Kidney (tissue), 14 donors: ENCODE data around the gene GREB1. TPM values are rescaled to one million over a fixed set of nuclear protein-coding genes. Genes with fewer than 3 reads are reported as not detected.

ENCODE experiments used
- DNase-seq, 5 donors: peaks; one replicate each; pipeline ENCODE4 v3.0.0-alpha.2; 2013 to 2020
- FAIRE-seq: peaks from 2 replicates; lab custom pipeline; 2012; peaks lifted over from hg19 to GRCh38; lab: Jason Lieb, UNC
- H3K27ac ChIP-seq, 2 donors: one replicate each; pipeline ENCODE4 v1.7.0; 2013; ENCODE audit warnings: low read depth in 2 of 2, low read length in 2 of 2, inconsistent platforms in 1 of 2
- H3K27me3 ChIP-seq: one replicate; pipeline ENCODE4 v1.7.1; 2013; ENCODE audit warnings: low read length, inconsistent platforms; ENCODE audit not compliant: control insufficient read depth, insufficient read depth
- H3K36me3 ChIP-seq, 3 donors: one replicate each; pipeline versions ENCODE4 v1.7.0 to v1.7.1; 2013; ENCODE audit warnings: low read length in 3 of 3, control low read depth in 1 of 3, inconsistent platforms in 1 of 3; ENCODE audit not compliant: insufficient read depth in 3 of 3, control insufficient read depth in 2 of 3
- H3K4me1 ChIP-seq, 3 donors: one replicate each; pipeline versions ENCODE4 v1.7.0 to v1.7.1; 2013; ENCODE audit warnings: low read length in 3 of 3, inconsistent platforms in 1 of 3, low read depth in 1 of 3; ENCODE audit not compliant: control insufficient read depth in 2 of 3, insufficient read depth in 2 of 3
- H3K4me3 ChIP-seq, 3 donors: one replicate each; pipeline versions ENCODE4 v1.7.0 to v1.8.1; 2013; ENCODE audit warnings: low read length in 3 of 3, control low read depth in 1 of 3, inconsistent platforms in 1 of 3
- H3K9ac ChIP-seq, 3 donors: one replicate each; pipeline versions ENCODE4 v1.7.0 to v1.7.1; 2013; ENCODE audit warnings: low read length in 3 of 3, control low read depth in 1 of 3, inconsistent platforms in 1 of 3
- H3K9me3 ChIP-seq, 3 donors: one replicate each; pipeline versions ENCODE4 v1.7.0 to v1.7.1; 2013; ENCODE audit warnings: low read length in 3 of 3, control low read depth in 1 of 3, inconsistent platforms in 1 of 3; ENCODE audit not compliant: control insufficient read depth in 2 of 3, insufficient read depth in 1 of 3
- intact Hi-C: fragments of 100-400 bp; cut with DNase I; formaldehyde crosslinking; loops from one replicate; pipeline ENCODE4 v1.11.1; 2022
- polyA plus RNA-seq: library from polyadenylated mRNA; stranded (reverse); fragments of 350-450 nt; fragmentation: Illumina TruSeq; extraction: RNeasy Lipid Tissue Mini Kit (QIAGEN cat#74804); gene quantifications from one replicate; pipeline ENCODE4 v1.2.3, GENCODE V29; 2014; ENCODE audit warnings: low read depth, low replicate concordance; ENCODE audit not compliant: insufficient read depth
- total RNA-seq: library from RNA; stranded (reverse); fragmentation: NEBNext Ultra II Directional; extraction: Animal tissue kit (Norgen Biotek cat#: 25700); gene quantifications from one replicate; pipeline ENCODE4 v1.2.1, GENCODE V29; 2021
- TF ChIP-seq, protein P1 (sequence below): IDR thresholded peaks from 3 replicates; pipeline ENCODE4 v1.5.1; 2012; ENCODE audit warnings: mild to moderate bottlenecking, moderate library complexity, borderline replicate concordance; ENCODE audit not compliant: insufficient read depth; ENCODE audit errors: extremely low read depth
- donor health status: control.
- donor health status: control.
- donor health status: control.
- donor health status: control.
- donor health status: control.
- donor health status: DM: yes; HTN: yes; CAD: no.
- donor health status: Normal renal cell carcinoma (clear cell type).

The GREB1 gene
- total and polyA plus RNA-seq, 2 donors from 2014 or later = 0.98 to 1.8 TPM

DNA sequence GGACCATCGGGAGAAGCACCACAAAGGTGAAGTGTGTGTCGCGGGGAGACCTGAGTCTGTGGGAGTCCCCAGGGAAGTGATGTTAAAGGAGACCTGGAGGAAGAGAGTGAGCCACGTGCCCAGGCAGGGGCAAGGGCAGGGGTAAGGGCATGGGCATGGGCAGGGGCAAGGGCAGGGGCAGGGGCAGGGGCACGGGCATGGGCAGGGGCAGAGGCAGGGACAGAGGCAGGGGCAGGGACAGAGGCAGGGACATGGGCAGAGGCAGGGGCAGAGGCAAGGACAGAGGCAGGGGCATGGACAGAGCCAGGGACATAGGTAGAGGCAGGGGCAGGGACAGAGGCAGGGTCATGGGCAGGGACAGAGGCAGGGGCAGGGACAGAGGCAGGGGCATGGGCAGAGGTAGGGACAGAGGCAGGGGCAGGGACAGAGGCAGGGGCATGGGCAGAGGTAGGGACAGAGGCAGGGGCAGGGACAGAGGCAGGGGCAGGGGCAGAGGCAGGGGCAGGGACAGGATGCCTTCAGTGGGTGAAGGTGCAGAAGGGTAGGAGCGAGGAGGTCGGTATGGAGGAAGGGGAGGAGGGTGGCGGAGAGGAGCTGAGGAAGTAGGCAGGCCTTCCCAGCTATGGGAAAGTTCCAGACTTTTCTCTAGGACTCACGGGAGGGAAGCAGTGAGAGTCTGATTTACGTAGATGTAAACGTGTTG, 102.9 kb downstream of the GREB1 start:
- no peak overlapping the region for H3K4me3 ChIP-seq
- no peak overlapping the region for H3K9ac ChIP-seq
- intact Hi-C loops = no loop called here
- no peaks in the 10 kb centered on the region for H3K36me3 ChIP-seq
- FAIRE-seq (no peak), DNase-seq (no peak)
- H3K4me1 ChIP-seq = no peaks in the 10 kb centered on the region
- H3K27me3 ChIP-seq = no peaks in the 10 kb centered on the region
- no peaks in the 10 kb centered on the region for H3K9me3 ChIP-seq
- TF ChIP-seq, protein P1, sequence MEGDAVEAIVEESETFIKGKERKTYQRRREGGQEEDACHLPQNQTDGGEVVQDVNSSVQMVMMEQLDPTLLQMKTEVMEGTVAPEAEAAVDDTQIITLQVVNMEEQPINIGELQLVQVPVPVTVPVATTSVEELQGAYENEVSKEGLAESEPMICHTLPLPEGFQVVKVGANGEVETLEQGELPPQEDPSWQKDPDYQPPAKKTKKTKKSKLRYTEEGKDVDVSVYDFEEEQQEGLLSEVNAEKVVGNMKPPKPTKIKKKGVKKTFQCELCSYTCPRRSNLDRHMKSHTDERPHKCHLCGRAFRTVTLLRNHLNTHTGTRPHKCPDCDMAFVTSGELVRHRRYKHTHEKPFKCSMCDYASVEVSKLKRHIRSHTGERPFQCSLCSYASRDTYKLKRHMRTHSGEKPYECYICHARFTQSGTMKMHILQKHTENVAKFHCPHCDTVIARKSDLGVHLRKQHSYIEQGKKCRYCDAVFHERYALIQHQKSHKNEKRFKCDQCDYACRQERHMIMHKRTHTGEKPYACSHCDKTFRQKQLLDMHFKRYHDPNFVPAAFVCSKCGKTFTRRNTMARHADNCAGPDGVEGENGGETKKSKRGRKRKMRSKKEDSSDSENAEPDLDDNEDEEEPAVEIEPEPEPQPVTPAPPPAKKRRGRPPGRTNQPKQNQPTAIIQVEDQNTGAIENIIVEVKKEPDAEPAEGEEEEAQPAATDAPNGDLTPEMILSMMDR = no peak
- no peak overlapping the region for H3K27ac ChIP-seq

DNA sequence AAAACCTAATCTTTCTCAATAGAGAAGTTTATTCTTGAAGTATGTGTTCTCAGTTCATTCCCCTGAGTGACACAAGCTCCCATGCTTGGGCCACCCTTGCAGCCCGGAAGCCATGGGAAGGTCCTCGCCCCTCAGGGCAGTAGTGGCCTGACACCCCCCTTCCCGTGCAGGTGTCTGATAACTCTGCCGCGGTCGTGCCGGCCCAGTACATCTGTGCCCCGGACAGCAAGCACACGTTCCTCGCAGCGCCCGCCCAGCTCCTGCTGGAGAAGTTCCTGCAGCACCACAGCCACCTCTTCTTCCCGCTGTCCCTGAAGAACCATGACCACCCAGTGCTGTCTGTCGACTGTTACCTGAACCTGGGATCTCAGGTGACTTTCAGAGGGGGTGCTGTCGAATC, 103.7 kb downstream of the GREB1 start:
- no peaks in the 10 kb centered on the region for H3K27me3 ChIP-seq
- intact Hi-C loops = no loop called here
- FAIRE-seq (no peak), DNase-seq (no peak)
- no peaks in the 10 kb centered on the region for H3K36me3 ChIP-seq
- no peaks in the 10 kb centered on the region for H3K9me3 ChIP-seq
- H3K4me3 ChIP-seq = no peak overlapping the region
- no peaks in the 10 kb centered on the region for H3K4me1 ChIP-seq
- no peak overlapping the region for H3K9ac ChIP-seq
- TF ChIP-seq, protein P1 = no peak
- H3K27ac ChIP-seq = no peak overlapping the region

DNA sequence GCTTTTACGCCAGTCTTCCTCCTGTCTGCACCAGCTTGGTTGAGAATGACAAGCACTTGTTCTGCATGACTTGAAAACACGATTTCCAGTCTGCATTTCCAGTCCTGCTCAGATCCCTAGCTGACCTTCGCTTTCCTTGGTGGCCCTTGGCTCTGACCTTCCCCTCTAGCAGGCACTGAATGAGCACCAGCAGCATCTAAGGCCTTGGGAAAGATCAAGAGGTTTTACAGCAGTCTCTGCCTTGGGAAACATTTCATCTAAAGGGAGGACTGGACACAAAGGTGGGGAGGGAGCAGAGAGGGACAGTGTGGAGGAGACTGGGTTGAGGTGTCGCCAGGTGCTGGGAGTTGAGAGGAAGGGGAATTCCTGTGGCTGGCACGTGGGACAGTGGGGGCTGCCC, 105.7 kb downstream of the GREB1 start:
- no peak overlapping the region for H3K27ac ChIP-seq
- TF ChIP-seq, protein P1 = no peak
- FAIRE-seq (no peak), DNase-seq (no peak)
- H3K9ac ChIP-seq = no peak overlapping the region
- no peaks in the 10 kb centered on the region for H3K36me3 ChIP-seq
- intact Hi-C loops = no loop called here
- no peak overlapping the region for H3K4me3 ChIP-seq
- no peaks in the 10 kb centered on the region for H3K9me3 ChIP-seq
- H3K27me3 ChIP-seq = no peaks in the 10 kb centered on the region
- H3K4me1 ChIP-seq = no peaks in the 10 kb centered on the region
